GM19193 (cell line): ENCODE results near the gene AZIN2.
A peak's percentile ranks its signal among the peaks of the same experiment; 100 is the strongest.

Experiments used
- POLR2A ChIP-seq: IDR thresholded peaks from 4 replicates; pipeline ENCODE4 v1.6.1; 2011; ENCODE audit not compliant: insufficient read depth, insufficient read length; ENCODE audit errors: extremely low read depth

Gene AZIN2

GRCh38 chr1:33117440-33118085 lies 36.6 kb downstream of the AZIN2 start:
- TF ChIP-seq POLR2A: no peak

DNA sequence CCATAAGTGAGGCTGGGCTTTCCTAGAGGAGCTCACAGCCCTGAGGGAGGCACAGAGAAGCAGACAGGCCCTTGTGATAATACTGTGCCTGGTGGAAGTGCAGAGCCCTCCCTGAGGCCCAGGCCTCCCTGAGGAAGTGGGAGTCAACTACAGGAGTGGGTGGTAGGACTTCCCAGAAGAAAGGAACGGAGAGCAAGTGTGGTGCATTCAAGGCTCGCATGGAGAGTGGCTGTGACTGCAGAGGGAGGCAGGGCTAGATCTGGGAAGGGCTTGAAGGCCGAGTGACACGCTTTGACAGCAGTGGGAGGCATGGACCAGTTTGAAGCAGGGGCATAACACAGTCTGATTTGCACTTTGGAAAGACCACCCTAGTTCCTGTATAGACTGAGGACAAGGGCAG lies 37.3 kb downstream of the AZIN2 start:
- TF ChIP-seq POLR2A: no peak

GRCh38 chr1:33119050-33119449 lies 38.1 kb downstream of the AZIN2 start:
- TF ChIP-seq POLR2A: no peak

DNA sequence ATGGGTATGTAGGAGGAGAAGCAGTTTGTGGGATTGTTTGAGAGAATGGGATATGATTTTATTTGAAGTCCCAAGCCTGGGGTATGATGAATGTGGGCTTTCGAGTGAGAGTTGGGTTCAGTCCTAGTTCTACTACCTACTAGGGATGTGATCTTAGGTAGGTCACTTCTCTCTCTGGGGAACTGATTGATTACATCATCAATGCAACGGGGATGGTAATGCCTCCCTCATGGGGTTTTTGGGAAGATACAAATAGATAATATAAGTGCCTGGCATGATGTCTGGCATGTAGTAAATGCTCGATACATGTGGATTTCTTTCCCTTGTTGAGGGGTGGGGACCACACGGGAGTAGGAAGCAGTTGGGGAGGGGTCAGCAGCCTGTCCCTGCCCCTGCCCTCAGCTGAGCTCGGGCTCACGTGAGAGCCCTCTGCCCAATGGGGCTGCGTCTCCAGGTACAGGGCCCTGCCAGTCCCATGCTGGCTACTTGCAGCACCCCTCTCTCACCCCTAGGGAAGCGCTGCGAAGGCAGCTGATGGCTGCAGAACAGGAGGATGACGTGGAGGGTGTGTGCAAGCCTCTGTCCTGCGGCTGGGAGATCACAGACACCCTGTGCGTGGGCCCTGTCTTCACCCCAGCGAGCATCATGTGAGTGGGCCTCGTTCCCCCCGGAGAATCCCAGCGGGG lies 38.7 kb downstream of the AZIN2 start:
- no peak for TF ChIP-seq POLR2A

DNA sequence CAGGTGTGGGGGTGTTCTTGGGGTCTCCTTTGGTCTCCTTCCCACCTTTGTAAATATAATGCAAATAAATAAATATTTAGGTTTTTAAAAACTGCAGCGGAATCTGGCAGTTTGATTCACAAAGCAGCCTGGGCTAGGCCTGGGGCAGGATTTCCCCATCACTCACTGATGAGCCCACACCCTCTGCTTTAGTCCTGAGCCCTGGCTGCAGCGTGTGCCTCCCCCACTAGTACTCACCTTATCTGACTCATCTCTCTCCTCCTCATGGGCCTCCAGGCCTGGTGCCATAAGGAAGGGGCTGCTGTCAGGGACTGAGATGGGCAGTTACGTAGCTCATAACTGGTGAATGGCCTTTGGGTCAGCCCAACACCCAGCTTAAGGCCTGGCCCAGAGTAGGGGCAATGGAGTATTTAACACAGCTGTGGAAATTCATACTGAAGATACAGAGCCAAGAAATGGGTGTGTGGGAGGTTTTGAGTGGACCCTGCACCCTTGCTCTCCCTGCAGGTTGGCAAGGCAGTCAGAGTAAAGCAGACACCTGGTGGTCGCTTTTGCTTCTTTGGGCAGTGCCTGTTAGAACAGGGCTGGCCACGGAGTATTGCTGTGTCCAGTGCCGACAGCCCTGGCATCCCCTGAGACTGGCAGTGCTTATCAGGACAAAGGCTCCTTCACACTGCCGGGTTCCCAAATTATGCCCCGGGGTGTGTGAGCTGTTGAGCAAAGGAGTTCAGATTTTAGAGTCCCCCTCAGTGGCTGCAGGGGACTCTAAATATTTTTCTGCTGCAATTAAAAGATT lies 39.7 kb downstream of the AZIN2 start:
- TF ChIP-seq POLR2A: no peak

GRCh38 chr1:33121728-33122127 lies 40.8 kb downstream of the AZIN2 start:
- no peak for TF ChIP-seq POLR2A

GRCh38 chr1:33122483-33123178 lies 41.7 kb downstream of the AZIN2 start:
- TF ChIP-seq POLR2A: no peak

DNA sequence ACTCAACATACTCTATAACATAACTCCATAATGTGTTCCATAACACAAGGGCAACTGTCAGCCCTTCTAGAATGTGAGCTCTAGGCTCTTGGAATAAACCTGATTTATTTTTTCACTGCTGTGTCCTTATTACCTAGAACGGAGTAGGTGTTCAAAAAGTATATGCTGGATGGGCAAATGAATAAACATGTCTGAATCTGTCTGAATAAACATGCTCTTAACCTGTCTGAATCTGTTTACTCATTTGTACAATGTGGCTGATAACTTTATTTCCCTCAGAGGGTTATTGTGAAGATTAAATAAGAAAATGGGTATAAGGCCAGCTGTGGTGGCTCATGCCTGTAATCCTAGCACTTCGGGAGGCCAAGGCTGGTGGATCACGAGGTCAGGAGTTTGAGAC lies 42.3 kb downstream of the AZIN2 start:
- no peak for TF ChIP-seq POLR2A

DNA sequence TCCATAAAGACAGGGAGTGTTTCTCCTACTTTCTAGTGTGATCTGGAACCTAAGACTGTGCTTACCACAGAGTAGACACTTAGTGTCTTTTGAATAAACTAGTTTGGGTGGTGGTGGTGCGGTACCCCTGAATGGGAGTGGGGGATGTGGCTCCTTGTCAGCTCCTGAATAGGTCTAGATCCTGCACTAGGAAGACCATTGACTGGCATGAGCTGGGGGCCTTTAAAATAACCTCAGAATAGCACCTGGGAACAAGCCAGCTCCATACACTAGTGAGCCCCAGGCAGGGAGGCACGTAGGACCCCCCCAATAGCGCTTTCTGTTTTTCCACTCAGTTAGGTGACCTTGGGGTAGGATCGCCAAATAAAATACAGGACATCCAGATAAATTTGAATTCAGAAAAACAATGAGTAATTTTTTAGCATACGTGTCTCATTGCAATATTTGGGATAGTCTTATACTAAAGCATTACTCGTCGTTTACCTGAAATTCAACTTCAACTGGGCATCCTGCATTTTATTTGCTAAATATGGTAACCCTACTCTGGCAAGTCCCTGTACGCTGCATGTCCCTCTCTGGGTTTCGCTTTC lies 45.6 kb downstream of the AZIN2 start:
- TF ChIP-seq POLR2A: no peak

DNA sequence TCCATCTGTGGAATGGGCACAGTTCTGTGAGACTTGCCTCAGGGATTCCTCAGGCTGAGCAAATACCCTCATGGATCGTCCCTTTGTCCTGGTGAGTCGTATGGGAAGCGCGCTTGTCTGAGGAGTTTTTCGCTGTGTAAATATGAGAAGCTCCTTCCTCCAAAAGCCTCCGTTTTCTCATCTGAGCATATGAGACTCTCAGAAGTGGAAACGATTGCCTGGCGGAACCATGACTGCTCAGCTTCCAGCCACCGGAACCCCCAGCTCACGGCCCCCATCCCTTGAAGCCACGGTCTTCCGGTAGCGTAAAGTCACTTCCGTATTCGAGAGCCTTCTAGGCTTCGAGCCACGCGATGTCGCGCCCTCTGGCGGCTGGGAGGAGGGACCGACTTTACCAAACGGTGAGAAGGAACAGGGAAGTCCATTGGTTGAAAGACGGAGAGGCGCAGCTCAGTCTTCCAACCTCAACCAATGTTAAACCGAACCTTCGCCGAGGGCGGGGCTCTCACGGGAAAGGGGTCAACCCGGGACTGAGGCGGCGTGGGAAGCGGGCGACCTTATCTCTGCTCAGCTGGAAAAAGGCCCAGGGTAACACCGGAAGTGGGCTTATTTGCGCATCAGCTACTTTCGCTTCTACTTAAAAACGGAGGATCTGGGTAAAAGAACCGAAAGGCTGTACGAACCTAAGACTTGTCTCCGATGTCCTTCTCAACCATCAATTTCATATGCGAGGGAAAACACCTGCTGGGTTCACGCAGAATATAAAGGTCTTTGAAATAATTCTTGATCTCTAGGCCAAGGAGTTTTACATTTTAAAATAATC lies 46.3 kb downstream of the AZIN2 start:
- peak; percentile 95 for TF ChIP-seq POLR2A

- TF ChIP-seq POLR2A: no peak
Observed at GRCh38 chr1:33128781-33129180, 47.8 kb downstream of the AZIN2 start.

GRCh38 chr1:33130297-33130696 lies 49.3 kb downstream of the AZIN2 start:
- no peak for TF ChIP-seq POLR2A

DNA sequence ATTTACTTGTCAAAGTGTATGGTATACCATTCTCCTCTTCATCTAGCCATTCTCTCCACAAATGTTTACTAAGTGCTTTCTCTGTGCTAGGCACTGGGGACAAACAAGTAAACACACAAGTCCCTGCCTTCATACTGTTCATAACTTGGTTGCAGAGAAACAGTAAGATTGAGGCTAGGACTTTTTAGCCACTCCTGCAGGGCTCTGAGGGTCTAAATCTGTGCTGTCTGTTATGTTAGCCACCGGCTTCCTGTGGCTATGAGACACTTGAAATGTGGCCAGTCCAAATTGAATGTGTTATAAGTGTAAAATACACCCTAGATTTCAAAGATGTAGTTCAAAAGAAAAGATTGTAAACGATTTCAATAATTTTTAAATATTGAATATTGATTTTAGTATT lies 50.2 kb downstream of the AZIN2 start:
- no peak for TF ChIP-seq POLR2A

DNA sequence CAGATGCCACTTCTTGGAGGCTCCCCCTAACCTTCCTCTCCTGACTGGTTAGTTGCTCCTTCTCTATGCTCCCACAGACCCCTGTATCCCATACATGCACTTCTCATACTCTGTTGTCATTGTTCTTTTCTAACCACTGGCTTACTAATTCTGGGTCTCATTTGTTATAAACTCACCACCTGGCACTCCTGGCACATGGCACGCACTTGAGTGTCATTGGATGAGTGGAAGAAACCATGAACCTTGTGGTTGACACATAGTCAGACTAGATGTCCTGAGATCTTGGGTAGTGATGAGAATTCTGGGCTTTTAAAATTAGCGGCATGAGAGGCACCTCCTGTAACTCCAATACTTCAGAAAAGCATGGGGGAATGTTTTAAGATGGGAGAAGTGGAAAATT lies 51.6 kb downstream of the AZIN2 start:
- TF ChIP-seq POLR2A: no peak
